Small intestine (tissue), 7 donors: ENCODE data around the gene HNRNPAB. TPM values are rescaled to one million over a fixed set of nuclear protein-coding genes. Genes with fewer than 3 reads are reported as not detected.
"Not testable (repeated sequence)": the region's sequence is repeated elsewhere in the genome, so short reads cannot be mapped to it uniquely, and the experiment has no call there.

ENCODE experiments used
- DNase-seq, 2 donors: peaks; one replicate each; pipeline versions ENCODE4 v3.0.0 to v3.0.0-alpha.2; 2013
- FAIRE-seq: peaks from 2 replicates; lab custom pipeline; 2012; peaks lifted over from hg19 to GRCh38; lab: Jason Lieb, UNC
- H3K27ac ChIP-seq, 3 donors: one replicate each; pipeline ENCODE4 v1.5.1; 2013; ENCODE audit warnings: low read length in 2 of 3, mild to moderate bottlenecking in 2 of 3, control low read depth in 1 of 3, inconsistent platforms in 1 of 3, low read depth in 1 of 3, moderate library complexity in 1 of 3
- H3K27me3 ChIP-seq, 3 donors: one replicate each; pipeline ENCODE4 v1.6.1; 2013; ENCODE audit warnings: low read length in 3 of 3, inconsistent platforms in 1 of 3; ENCODE audit not compliant: control insufficient read depth in 3 of 3, insufficient read depth in 3 of 3
- H3K36me3 ChIP-seq, 3 donors: one replicate each; pipeline ENCODE4 v1.6.1; 2013; ENCODE audit warnings: low read length in 3 of 3, inconsistent platforms in 1 of 3, low read depth in 1 of 3, mild to moderate bottlenecking in 1 of 3, moderate library complexity in 1 of 3; ENCODE audit not compliant: control insufficient read depth in 3 of 3, insufficient read depth in 2 of 3
- H3K4me1 ChIP-seq, 3 donors: one replicate each; pipeline ENCODE4 v1.6.1; 2013; ENCODE audit warnings: low read length in 2 of 3, inconsistent platforms in 1 of 3, low read depth in 1 of 3, mild to moderate bottlenecking in 1 of 3, moderate library complexity in 1 of 3; ENCODE audit not compliant: control insufficient read depth in 3 of 3, insufficient read depth in 2 of 3
- H3K4me3 ChIP-seq, 3 donors: one replicate each; pipeline ENCODE4 v1.5.1; 2013; ENCODE audit warnings: low read length in 3 of 3, control low read depth in 1 of 3, inconsistent platforms in 1 of 3, low read depth in 1 of 3, mild to moderate bottlenecking in 1 of 3, moderate library complexity in 1 of 3
- H3K9me3 ChIP-seq, 2 donors: one replicate each; pipeline ENCODE4 v1.6.1; 2013; ENCODE audit warnings: low read depth in 1 of 2, low read length in 1 of 2; ENCODE audit not compliant: control insufficient read depth in 2 of 2, insufficient read depth in 1 of 2
- WGBS, 3 donors: extraction: QIAGEN DNeasy Blood & Tissue Kit; methylation state at CpG; one replicate each; pipeline ENCODE4 v1.1.7; 2013; 5-methylcytosine and 5-hydroxymethylcytosine counted together
- polyA plus RNA-seq, 4 donors: library from polyadenylated mRNA; stranded (reverse) in 3 of 4; unstranded in 1 of 4; fragments of 200-250 nt in 3 of 4; fragments of 120-200 nt in 1 of 4; gene quantifications; one replicate each; pipeline versions ENCODE4 v1.2.1 to v1.2.3, GENCODE V29; 2013
- donor health status: healthy with polysubstance abuse.
- donor health status: control.
- donor health status: control.
- donor health status: Bipolar disorder and iron deficiency.
- donor health status: healthy.

The HNRNPAB gene
- polyA plus RNA-seq, 4 donors: 110 to 176 (median 160) TPM

- H3K9me3 ChIP-seq: no peaks in the 10 kb centered on the region
- WGBS, 3 donors: 54 to 67% (median 63%) methylated on average over 13 of the region's 13 CpGs
- no peak overlapping the region for H3K27ac ChIP-seq
- no peaks in the 10 kb centered on the region for H3K36me3 ChIP-seq
- H3K27me3 ChIP-seq: no peaks in the 10 kb centered on the region
- peaks cover 0 to 4% (median 2%) of the 10 kb centered on the region in 3 donors for H3K4me1 ChIP-seq
- no peak overlapping the region for H3K4me3 ChIP-seq
- no peak for DNase-seq
- FAIRE-seq: no peak
These were observed 45.1 kb downstream of the HNRNPAB start for GRCh38 chr5:178249191-178249989.

- FAIRE-seq (no peak), DNase-seq (no peak)
- H3K4me1 ChIP-seq: peaks cover 0 to 4% (median 2%) of the 10 kb centered on the region in 3 donors
- no peak overlapping the region for H3K4me3 ChIP-seq
- H3K36me3 ChIP-seq: no peaks in the 10 kb centered on the region
- H3K27me3 ChIP-seq: peaks cover 0 to 2% (median 0%) of the 10 kb centered on the region in 3 donors
- H3K9me3 ChIP-seq: no peaks in the 10 kb centered on the region
- no peak overlapping the region for H3K27ac ChIP-seq
- WGBS, 3 donors: 73 to 78% (median 75%) methylated on average over 6 of the region's 6 CpGs
These were observed 45.9 kb downstream of the HNRNPAB start for GRCh38 chr5:178250263-178250662.

DNA sequence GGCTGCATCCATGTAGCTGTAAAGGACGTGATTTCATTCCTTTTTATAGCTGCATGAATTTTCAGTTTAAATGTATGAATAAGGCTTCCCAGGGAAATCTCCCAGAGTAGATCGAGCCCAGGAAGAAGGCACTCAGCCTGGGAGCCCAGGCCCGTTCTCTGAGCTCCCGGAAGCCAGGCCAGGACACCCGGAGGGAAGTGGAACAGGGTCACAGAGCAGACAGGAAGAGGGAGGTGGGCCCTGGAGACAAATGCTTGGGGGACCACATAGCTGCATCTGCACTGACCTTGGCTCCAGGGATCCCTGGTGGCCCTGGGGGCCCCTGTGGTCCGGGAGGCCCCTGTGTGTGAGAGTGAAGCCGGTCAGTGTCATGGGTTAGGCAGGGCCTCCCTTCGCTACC, 47.9 kb downstream of the HNRNPAB start:
- WGBS, 3 donors: 71 to 82% (median 79%) methylated on average over 8 of the region's 8 CpGs
- Histone ChIP-seq H3K4me3 (no peak overlapping the region), H3K9me3 (no peaks in the 10 kb centered on the region), H3K27ac (no peak overlapping the region), H3K27me3 (peaks cover 0 to 2% (median 0%) of the 10 kb centered on the region in 3 donors), H3K4me1 (peaks cover 0 to 2% (median 0%) of the 10 kb centered on the region in 3 donors), H3K36me3 (no peaks in the 10 kb centered on the region)
- FAIRE-seq (no peak), DNase-seq (no peak)

DNA sequence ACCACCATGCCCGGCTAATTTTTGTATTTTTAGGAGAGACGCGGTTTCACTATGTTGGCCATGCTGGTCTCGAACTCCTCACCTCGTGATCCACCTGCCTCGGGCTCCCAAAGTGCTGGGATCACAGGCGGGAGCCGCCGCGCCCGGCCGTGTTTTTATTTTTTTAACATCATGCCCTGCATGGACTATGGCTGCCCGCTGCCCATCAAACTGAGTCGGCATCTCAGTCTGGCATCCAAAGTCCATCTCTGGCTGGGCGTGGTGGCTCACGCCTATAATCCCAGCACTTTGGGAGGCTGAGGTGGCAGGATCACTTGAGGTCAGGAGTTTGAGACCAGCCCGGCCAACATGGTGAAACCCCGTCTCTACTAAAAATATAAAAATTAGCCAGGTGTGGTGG, 49.3 kb downstream of the HNRNPAB start:
- not testable (repeated sequence) for H3K36me3 ChIP-seq, H3K4me3 ChIP-seq, FAIRE-seq, H3K9me3 ChIP-seq, H3K27me3 ChIP-seq, H3K4me1 ChIP-seq, H3K27ac ChIP-seq
- WGBS, 3 donors: 31 to 72% (median 49%) methylated on average over 18 of the region's 18 CpGs
- DNase-seq: peak in 1 of 2 donors; percentile 83

DNA sequence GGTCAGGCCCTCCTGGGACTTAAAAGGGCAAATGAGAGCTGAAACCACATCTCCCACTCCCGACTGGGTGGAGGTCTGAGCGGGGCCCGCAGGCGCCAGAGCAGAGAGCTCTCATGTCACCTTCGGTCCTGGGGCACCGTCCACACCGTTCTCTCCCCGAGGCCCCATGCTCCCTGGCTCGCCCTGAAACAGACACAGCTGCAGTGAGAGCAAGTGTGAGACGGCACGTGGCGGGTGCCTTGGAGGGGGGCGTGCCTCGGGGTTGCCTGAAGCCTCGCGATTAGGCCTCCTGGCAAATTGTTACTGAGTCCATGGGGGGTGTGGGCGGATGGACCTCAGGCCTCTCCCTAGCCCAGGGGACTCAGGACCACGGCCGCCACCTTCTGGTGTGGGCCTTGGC, 52.4 kb downstream of the HNRNPAB start:
- no peak overlapping the region for H3K27ac ChIP-seq
- DNase-seq (no peak), FAIRE-seq (no peak)
- no peaks in the 10 kb centered on the region for H3K36me3 ChIP-seq
- 71 to 82% (median 75%) methylated on average over 19 of the region's 19 CpGs for whole genome bisulfite sequencing, 3 donors
- no peaks in the 10 kb centered on the region for H3K9me3 ChIP-seq
- H3K4me1 ChIP-seq: no peaks in the 10 kb centered on the region
- H3K4me3 ChIP-seq: no peak overlapping the region
- H3K27me3 ChIP-seq: peaks cover 0 to 2% (median 0%) of the 10 kb centered on the region in 3 donors

- DNase-seq (no peak), FAIRE-seq (no peak)
- Histone ChIP-seq H3K4me1 (no peaks in the 10 kb centered on the region), H3K36me3 (no peaks in the 10 kb centered on the region), H3K27me3 (peaks cover 0 to 2% (median 0%) of the 10 kb centered on the region in 3 donors), H3K27ac (no peak overlapping the region), H3K4me3 (no peak overlapping the region), H3K9me3 (no peaks in the 10 kb centered on the region)
- WGBS, 3 donors: 78 to 81% (median 81%) methylated on average over 4 of the region's 4 CpGs
These were observed 53.3 kb downstream of the HNRNPAB start for GRCh38 chr5:178257650-178258049.

DNA sequence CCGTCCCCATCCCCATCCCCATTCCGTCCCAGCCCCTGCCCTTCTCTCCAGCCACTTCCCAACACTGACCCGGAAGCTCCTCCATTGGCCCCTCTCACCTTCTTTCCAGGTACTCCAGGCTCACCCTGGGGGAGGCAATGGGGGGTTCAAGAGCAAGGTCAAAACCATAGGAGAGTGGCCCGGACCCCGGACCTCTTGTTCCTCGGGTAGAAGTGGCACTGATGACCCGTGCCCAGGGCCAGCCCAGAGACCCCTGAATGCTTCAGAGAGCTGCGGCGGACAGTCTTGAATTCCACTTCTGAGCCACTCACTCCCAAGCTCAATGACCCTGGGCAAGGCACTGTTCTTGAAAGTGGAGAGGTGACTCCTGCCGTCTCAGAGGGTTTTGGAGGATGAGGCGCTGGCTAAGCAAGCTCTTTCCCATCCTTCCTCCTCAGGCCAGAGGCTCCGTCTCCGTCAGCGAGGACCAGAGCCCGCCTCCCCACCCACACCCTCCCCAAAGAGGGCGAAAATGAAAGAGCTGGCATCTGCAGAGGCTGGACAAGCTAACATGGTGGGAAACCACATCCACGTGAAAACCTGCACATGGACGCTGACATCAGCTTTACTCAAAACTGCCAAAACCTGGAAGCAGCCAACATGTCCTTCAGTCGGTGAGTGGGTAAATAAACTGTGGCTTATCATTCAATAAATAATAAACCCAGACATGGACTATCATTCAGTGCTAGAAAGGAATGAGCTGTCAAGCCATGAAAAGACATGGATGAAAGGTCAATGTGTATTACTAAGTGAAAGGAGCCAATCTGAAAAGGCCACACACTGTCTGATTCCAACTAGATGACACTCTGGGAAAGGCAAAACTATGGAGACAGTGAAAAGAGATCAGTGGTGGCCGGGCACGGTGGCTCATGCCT, 55.5 kb downstream of the HNRNPAB start:
- no peaks in the 10 kb centered on the region for H3K4me1 ChIP-seq
- no peak overlapping the region for H3K27ac ChIP-seq
- H3K27me3 ChIP-seq: peaks cover 0 to 2% (median 0%) of the 10 kb centered on the region in 3 donors
- 59 to 73% (median 65%) methylated on average over 20 to 21 of the region's 21 CpGs for WGBS, 3 donors
- H3K4me3 ChIP-seq: no peak overlapping the region
- DNase-seq: peak in 1 of 2 donors; percentile 52
- no peaks in the 10 kb centered on the region for H3K9me3 ChIP-seq
- no peaks in the 10 kb centered on the region for H3K36me3 ChIP-seq
- FAIRE-seq: no peak
